ENCODE results near the gene CCDC70.

The CCDC70 gene

GRCh38 chr13:51831519-51831918, 30.2 kb upstream of the CCDC70 start:
- DNase-seq = no peak

DNA sequence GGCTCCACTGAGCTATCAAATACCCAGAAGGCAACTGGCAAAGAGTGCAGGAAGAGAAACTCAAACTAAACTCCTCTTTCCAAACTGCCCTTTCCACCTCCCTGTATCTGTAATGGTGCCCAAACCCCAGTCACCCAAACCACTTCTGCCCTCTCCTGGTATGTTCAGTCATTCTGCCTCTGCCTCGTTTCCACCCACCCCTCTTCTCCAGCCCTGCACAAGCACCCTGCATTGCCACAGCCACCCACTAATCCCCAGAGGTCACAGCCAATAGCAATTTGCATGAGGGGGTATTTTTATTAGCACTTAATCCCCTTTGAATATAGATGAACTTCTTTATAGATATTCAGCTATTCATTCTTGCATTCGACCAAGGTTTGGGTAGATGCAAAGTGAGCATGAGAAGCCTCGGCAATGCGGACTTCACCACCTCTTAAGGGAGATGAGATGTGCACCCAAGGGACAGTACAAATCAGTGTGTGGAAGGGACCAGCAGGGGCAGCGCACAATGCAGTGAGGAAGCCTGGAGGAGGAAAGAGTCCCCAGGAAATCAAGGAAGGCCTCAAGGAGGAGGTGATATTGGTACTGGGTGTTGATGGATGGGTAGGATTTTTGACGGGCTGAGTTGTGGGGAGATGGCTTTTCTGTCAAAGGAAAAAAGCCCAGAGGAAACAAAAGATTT, 29.2 kb upstream of the CCDC70 start:
- DNase-seq = peak in 1 of 2 donors; percentile 65

- no peak for DNase-seq
These were observed 27.8 kb upstream of the CCDC70 start for GRCh38 chr13:51833980-51834379.

- DNase-seq = no peak
These were observed 27.1 kb upstream of the CCDC70 start for GRCh38 chr13:51834581-51835171.

DNA sequence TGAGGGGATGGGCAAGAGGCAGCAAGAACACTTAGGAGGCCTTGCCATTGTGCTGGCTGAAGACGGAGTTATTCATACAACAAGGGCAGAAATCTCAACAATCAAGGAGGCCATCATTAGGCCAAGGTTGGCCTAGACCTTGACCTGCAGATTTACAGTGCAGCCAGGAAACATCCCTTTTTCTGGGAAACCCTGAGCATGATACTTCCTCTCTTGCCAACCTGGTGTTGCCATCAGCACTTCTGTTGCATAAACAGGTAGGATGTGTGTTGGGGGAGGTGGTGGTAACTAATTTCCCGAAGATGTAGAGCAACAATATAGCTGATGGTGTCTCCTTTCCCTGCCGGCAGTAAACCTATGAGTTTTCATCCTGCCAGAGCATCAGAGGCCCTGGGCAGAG, 24.8 kb upstream of the CCDC70 start:
- no peak for DNase-seq

- DNase-seq = no peak
These were observed 23.4 kb upstream of the CCDC70 start for GRCh38 chr13:51838240-51838846.

DNA sequence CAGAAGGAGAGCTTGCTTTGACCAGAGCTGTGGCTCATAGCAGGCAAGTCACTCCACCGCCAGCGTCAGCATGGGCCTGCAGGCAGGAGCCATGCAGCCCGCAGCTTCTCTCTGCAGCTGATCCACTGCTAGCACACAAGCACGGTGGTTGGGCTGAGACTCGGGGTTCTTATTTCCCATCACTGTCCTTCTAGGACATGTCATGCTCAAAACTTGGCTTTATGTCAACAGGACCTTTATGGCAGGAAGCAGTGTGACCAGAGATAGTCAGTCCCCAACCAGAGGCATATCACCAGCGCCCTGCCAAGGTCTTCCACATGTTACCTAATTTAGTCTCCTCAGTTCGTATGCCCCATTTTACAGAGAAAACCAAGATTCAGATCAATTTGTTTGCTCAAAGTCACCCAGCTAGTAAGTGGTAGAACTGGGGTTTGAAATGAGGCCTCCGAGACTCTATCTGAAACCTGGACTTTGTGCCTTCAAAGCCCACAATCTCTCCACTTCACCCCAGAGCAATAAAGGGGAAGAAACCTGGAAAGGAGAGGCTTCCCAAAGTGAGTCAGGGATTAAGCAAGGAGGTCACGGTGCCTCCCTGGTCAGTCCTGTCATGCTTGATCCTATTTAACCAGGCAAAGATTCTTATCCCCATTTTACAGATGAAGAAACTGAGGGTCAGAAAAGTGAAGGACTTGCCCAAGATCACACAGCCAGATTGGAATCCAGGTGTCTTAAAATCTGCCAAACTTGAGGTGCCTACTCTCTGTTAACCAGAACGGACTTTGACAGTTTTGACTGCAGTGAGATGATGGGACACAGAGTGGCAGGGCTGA, 21.8 kb upstream of the CCDC70 start:
- no peak for DNase-seq

DNA sequence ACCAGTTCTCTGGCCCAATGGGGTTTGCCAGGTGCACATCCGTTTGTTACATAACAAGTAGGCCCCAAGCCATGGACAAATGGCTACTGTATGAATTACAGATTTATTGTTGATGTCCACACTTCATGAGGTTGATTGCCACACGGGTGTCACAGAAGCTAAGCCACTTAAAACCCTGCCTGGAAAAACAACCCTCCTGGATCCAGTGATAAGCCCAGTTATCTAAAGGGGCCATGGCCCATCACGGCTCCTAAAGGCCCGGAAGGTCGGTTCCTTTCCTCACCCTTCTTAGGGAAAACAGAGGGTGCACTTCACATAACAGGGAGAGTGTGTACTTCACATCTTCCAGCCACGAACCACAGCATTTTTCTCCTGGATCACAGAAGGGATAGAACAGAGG, 20.9 kb upstream of the CCDC70 start:
- no peak for DNase-seq

DNA sequence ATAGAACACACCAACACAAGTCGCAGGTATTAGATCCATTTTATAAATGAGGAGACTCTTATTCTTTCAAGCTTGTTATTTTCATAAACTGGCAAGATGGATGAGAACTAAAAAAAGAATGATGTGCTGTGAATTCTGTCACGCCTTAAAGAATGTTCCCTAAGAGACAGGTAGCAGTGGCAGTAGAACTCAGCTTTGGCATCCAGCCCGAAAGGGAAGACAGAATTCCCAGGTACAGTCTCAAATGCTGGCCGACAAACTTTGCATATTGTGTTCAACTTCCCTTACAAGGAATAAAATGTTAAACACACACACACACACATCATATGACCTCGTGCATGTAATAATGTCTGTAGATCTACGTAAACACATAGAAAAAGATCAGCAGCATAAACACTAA, 20.0 kb upstream of the CCDC70 start:
- no peak for DNase-seq

DNA sequence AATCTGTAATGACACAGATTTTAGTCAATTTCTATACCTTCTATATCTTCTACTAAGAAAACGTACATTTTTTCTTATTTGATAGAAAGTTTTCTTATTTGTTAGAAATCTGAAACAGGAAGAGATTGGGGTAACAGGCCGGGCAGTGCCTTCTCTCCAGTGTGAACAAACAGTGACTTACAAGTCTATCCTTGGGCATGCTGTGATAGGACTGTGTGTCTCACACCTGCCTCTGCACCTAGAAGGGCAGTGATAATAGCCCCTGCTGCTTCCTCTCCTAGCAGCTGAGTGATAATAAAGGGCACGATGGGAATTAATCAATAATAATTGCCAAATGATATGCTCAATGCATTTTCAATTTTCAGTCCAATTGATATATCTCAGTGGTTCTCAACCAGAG, 18.2 kb upstream of the CCDC70 start:
- no peak for DNase-seq

GRCh38 chr13:51844862-51845573, 16.8 kb upstream of the CCDC70 start, which contains the start of gene TMEM272:
Gene TMEM272 (minus strand): TSS chr13:51845177. CDS start chr13:51838530, 6,647 bp downstream.
- DNase-seq = peak; percentile 71 to 76

DNA sequence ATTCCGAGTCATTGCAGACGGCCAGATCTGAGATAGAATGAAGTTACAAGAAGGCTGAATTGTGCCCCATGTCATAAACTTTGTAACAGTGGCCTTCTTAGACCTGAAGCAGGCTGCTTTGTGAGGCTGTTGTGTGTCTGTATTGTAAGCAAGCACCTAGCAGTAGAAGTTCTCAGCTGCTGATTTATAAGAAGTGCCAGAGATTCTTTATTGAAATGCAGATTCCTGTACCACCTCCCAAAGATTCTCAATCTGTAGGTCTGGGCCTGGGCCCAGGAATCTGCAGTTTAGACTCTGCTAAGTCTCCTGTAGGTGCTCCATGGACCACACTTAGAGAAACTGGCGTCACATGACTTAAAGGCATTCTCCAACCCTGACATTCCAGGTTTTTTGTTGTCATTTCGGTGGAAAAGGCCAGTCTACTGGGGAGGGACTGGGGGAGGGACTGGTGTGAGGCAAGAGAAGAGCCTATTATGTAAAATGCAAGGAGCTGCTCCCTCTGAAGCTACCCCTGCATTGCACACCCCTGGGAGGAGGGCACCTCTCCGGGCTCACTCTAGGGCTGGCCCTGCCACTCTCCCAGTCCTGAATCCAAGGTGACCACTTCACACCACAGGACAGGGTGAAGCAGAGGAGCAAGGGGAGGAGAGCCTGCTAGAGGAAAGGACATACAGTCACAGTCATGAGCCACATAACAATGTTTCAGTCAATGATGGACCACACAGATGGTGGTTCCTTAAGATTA, 16.0 kb upstream of the CCDC70 start:
- no peak for DNase-seq

DNA sequence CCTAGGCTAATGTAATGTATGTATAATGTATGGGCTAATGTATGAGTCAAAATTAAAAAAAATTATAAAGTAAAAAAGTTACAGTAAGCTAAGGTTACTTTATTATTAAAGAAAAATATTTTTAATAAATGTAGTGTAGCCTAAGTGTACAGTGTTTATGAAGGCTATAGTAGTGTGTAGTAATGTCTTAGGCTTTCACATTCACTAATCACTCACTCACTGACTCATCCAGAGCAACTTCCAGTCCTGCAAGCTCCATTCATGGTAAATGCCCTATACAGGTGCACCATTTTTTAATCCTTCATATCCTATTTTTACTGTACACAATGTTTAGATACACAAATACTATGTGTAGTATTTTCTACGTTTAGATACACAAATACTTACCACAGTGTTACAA, 15.0 kb upstream of the CCDC70 start:
- no peak for DNase-seq

DNA sequence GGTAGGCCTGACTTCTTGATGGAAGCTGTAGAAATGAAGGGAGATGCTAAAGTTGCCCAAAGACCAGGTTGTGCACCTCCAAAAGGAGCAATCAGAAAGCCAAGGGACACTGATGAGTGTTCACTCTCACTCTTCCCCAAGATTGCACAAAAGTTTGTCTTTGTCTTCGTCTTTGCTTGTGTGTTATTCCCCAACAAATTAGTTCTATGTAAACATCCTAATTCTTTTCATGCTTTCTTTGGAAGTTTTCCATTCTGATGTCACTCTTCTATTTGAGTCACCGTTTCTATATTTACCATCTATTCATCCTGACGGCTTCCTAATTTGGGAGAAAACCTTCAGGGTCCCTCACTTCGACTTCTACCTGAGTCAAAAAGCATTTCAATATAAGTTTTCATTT, 13.1 kb upstream of the CCDC70 start:
- DNase-seq = no peak

- peak; percentile 45 to 55 for DNase-seq
These were observed 12.3 kb upstream of the CCDC70 start for GRCh38 chr13:51849145-51850101.

DNA sequence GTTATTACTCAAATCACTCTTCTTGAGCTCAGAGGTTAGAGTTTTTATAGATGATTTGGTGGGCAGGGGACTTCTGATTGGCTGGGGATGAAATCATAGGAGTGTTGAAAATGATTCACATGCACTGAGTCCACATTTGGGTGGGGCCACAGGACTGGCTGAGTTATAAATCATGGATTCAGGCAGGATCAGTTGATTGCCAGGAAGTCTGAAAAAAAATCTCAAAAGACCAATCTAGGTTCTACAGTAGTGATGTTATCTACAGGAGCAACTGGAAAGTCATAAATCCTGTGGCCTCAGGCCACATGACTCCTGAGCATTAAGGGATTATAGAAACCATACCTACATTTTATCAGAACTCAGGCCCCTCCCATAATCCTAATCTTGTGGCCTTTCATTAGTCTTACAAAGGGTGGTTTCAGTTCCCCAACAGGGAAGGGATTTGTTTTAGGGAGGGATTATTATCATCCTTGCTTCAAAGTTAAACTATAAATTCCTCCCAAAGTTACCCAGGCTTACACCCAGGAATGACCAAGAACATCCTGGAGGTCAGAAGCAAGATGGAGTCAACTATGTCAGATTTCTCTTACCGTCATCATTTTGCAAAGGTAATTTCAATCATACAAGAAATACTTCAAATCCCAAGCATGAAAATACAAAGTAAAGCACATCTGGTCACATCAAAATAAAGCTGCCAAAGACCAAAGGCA, 5.6 kb upstream of the CCDC70 start:
- DNase-seq = no peak

GRCh38 chr13:51856998-51857397, 4.8 kb upstream of the CCDC70 start:
- DNase-seq = no peak

GRCh38 chr13:51858433-51859247, 3.1 kb upstream of the CCDC70 start:
- no peak for DNase-seq

DNA sequence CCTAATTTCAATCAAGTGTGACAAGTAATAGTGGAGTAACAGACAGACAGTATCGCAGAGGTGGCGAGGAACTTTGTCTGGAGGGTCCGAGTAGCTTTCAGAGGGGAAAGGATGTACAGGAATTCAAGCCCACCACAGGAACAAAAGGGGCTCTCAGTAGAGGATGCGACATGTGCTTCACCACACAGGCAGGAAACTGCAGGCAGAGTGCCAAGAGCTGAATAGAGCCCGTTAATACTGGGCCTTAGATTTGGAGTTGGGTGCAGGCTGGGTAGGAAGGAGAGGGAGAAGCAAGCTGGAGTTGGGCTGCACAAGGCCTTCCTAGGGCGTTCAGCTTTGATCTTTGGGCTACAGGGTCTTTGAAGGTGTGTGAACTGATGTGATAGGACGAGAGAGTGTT, 1.2 kb downstream of the CCDC70 start:
- no peak for DNase-seq
